Liver (tissue), 3 donors: ENCODE measurements around the gene PALLD.

Experiments used
- HNF4A ChIP-seq, 2 donors: conservative IDR thresholded peaks; 2 replicates each; pipeline ENCODE4 v1.6.1; 2016; ENCODE audit warnings: antibody characterized with exemption in 2 of 2, mild to moderate bottlenecking in 2 of 2
- SP1 ChIP-seq: IDR thresholded peaks from 2 replicates; pipeline ENCODE4 v1.6.1; 2018; ENCODE audit warnings: antibody characterized with exemption, mild to moderate bottlenecking
- YY1 ChIP-seq: IDR thresholded peaks from 2 replicates; pipeline ENCODE4 v1.6.1; 2016; ENCODE audit warnings: antibody characterized with exemption, mild to moderate bottlenecking
- TF ChIP-seq, protein P1 (sequence below): IDR thresholded peaks from 2 replicates; pipeline ENCODE4 v1.6.1; 2016; ENCODE audit warnings: antibody characterized with exemption
- TF ChIP-seq, protein P2 (sequence below): fragments of 150-350 bp; IDR thresholded peaks from 2 replicates; pipeline ENCODE4 v1.5.1; 2017; ENCODE audit warnings: improper control_type of control experiment, low read depth, low read length; ENCODE audit not compliant: missing input control
- TF ChIP-seq, protein P3 (sequence below): IDR thresholded peaks from 2 replicates; pipeline ENCODE4 v1.6.1; 2016; ENCODE audit warnings: antibody characterized with exemption
- donor health status: healthy.
- donor health status: healthy.

DNA sequence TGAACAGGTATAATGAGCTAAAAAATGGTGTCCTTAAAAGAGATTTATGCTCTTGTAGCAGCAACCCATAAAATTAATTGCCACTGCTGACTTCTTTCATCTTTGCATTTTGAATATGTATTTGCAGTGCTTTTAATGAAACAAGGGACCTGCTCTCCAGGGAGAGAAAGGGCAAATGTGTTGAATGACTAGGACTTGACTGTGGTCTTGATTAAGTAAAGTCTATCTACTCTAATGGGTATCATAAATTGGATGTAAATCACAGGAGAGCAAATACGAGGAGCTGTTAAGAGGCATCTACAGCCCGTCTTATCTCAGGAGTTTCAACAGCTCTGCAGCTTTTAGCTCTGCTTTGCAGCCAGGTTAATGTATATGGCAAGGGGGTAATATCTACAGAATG is 216.4 kb downstream of the PALLD start:
- TF ChIP-seq HNF4A (conservative IDR thresholded peaks at IDR 0.05): no peak
- TF ChIP-seq YY1: no peak
- TF ChIP-seq, protein P1, sequence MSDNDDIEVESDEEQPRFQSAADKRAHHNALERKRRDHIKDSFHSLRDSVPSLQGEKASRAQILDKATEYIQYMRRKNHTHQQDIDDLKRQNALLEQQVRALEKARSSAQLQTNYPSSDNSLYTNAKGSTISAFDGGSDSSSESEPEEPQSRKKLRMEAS: no peak
- TF ChIP-seq, protein P2, sequence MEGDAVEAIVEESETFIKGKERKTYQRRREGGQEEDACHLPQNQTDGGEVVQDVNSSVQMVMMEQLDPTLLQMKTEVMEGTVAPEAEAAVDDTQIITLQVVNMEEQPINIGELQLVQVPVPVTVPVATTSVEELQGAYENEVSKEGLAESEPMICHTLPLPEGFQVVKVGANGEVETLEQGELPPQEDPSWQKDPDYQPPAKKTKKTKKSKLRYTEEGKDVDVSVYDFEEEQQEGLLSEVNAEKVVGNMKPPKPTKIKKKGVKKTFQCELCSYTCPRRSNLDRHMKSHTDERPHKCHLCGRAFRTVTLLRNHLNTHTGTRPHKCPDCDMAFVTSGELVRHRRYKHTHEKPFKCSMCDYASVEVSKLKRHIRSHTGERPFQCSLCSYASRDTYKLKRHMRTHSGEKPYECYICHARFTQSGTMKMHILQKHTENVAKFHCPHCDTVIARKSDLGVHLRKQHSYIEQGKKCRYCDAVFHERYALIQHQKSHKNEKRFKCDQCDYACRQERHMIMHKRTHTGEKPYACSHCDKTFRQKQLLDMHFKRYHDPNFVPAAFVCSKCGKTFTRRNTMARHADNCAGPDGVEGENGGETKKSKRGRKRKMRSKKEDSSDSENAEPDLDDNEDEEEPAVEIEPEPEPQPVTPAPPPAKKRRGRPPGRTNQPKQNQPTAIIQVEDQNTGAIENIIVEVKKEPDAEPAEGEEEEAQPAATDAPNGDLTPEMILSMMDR: no peak
- no peak for TF ChIP-seq SP1
- TF ChIP-seq, protein P3, sequence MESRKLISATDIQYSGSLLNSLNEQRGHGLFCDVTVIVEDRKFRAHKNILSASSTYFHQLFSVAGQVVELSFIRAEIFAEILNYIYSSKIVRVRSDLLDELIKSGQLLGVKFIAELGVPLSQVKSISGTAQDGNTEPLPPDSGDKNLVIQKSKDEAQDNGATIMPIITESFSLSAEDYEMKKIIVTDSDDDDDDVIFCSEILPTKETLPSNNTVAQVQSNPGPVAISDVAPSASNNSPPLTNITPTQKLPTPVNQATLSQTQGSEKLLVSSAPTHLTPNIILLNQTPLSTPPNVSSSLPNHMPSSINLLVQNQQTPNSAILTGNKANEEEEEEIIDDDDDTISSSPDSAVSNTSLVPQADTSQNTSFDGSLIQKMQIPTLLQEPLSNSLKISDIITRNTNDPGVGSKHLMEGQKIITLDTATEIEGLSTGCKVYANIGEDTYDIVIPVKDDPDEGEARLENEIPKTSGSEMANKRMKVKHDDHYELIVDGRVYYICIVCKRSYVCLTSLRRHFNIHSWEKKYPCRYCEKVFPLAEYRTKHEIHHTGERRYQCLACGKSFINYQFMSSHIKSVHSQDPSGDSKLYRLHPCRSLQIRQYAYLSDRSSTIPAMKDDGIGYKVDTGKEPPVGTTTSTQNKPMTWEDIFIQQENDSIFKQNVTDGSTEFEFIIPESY: no peak
